Uterus (tissue), 4 donors: ENCODE measurements around the gene NETO2. TPM values are rescaled to one million over a fixed set of nuclear protein-coding genes. Genes with fewer than 3 reads are reported as not detected.

Source experiments
- DNase-seq, 2 donors: peaks; one replicate each; pipeline ENCODE4 v3.0.0-alpha.2; 2019 to 2020
- H3K27ac ChIP-seq, 2 donors: fragments of 200-600 bp; sonication (generic); 1 replicate in 1 of 2; 2 replicates in 1 of 2; pipeline ENCODE4 v1.5.1; 2016 to 2018
- H3K27me3 ChIP-seq, 2 donors: fragments of 200-600 bp; sonication (generic); one replicate each; pipeline ENCODE4 v1.5.1; 2018 to 2019; ENCODE audit warnings: control low read depth in 1 of 2
- H3K36me3 ChIP-seq, 2 donors: fragments of 200-600 bp; sonication (generic); one replicate each; pipeline ENCODE4 v1.5.1; 2019; ENCODE audit warnings: control low read depth in 1 of 2
- H3K4me1 ChIP-seq, 2 donors: fragments of 200-600 bp; sonication (generic); one replicate each; pipeline ENCODE4 v1.5.1; 2018 to 2019; ENCODE audit warnings: control low read depth in 1 of 2
- H3K4me3 ChIP-seq, 2 donors: fragments of 200-600 bp; sonication (generic); 1 replicate in 1 of 2; 2 replicates in 1 of 2; pipeline ENCODE4 v1.5.1; 2018 to 2019; ENCODE audit warnings: mild to moderate bottlenecking in 1 of 2
- H3K9me3 ChIP-seq, 2 donors: fragments of 200-600 bp; sonication (generic); one replicate each; pipeline ENCODE4 v1.5.1; 2019; ENCODE audit warnings: control low read depth in 1 of 2
- CTCF ChIP-seq, 4 experiments: fragments of 200-600 bp in 2 of 4; fragments of 450-650 bp in 2 of 4; sonication (generic) in 2 of 4; IDR thresholded peaks; one replicate each; pipeline ENCODE4 v1.5.1; 2016 to 2019; ENCODE audit warnings: antibody characterized with exemption in 4 of 4, mild to moderate bottlenecking in 2 of 4, moderate library complexity in 1 of 4
- POLR2A ChIP-seq, 2 donors: fragments of 450-650 bp; IDR thresholded peaks; one replicate each; pipeline ENCODE4 v1.6.1; 2016; ENCODE audit warnings: antibody characterized with exemption in 2 of 2, mild to moderate bottlenecking in 1 of 2, moderate library complexity in 1 of 2
- intact Hi-C: fragments of 100-400 bp; cut with DNase I; formaldehyde crosslinking; loops from one replicate; pipeline ENCODE4 v1.15.1; 2023; ENCODE audit warnings: low total_unique reads
- total RNA-seq, 4 donors: library from RNA; depleted of rRNA in 3 of 4; stranded (reverse); fragments of >200 nt in 3 of 4; gene quantifications; one replicate each; pipeline versions ENCODE4 v1.1.0 to v1.2.4, GENCODE V29; 2014 to 2023
- donor health status: DM: yes; HTN: yes; CAD: no.

The NETO2 gene
- total RNA-seq, 4 donors from 2014 or later: 0.55 to 14.3 (median 5.0) TPM

GRCh38 chr16:47150067-47150466 lies 6.3 kb upstream of the NETO2 start:
- Histone ChIP-seq H3K4me3 (no peak overlapping the region), H3K36me3 (no peaks in the 10 kb centered on the region), H3K9me3 (peaks cover 0 to 5% of the 10 kb centered on the region in 2 donors), H3K27ac (no peak overlapping the region), H3K27me3 (no peaks in the 10 kb centered on the region), H3K4me1 (no peaks in the 10 kb centered on the region)
- TF ChIP-seq CTCF (IDR thresholded peaks at IDR 0.05) (no peak), POLR2A (IDR thresholded peaks at IDR 0.05) (no peak)
- intact Hi-C loops: no loop called here
- DNase-seq: no peak

- TF ChIP-seq CTCF (IDR thresholded peaks at IDR 0.05) (no peak), POLR2A (IDR thresholded peaks at IDR 0.05) (no peak)
- intact Hi-C loops: no loop called here
- Histone ChIP-seq H3K9me3 (no peaks in the 10 kb centered on the region), H3K27ac (no peak overlapping the region), H3K27me3 (peaks cover 0 to 5% of the 10 kb centered on the region in 2 donors), H3K4me1 (peaks cover 0 to 11% of the 10 kb centered on the region in 2 donors), H3K4me3 (peak overlapping the region in 1 of 2 donors; percentile 34), H3K36me3 (no peaks in the 10 kb centered on the region)
- no peak for DNase-seq
Observed at GRCh38 chr16:47144559-47144877, 773 bp upstream of the NETO2 start.

GRCh38 chr16:47142821-47143676 lies 696 bp downstream of the NETO2 start:
- Histone ChIP-seq H3K9me3 (no peaks in the 10 kb centered on the region), H3K4me1 (peaks cover 0 to 11% of the 10 kb centered on the region in 2 donors), H3K27ac (no peak overlapping the region), H3K27me3 (peaks cover 0 to 5% of the 10 kb centered on the region in 2 donors), H3K4me3 (peak overlapping the region in 1 of 2 donors; percentile 34), H3K36me3 (no peaks in the 10 kb centered on the region)
- DNase-seq: peak in 1 of 2 donors; percentile 16
- no peak for TF ChIP-seq POLR2A (IDR thresholded peaks at IDR 0.05)
- TF ChIP-seq CTCF (IDR thresholded peaks at IDR 0.05): peak in 2 of 4 experiments; percentile 21 to 22
- intact Hi-C loops: no loop called here

- Histone ChIP-seq H3K4me1 (peaks cover 0 to 11% of the 10 kb centered on the region in 2 donors), H3K27me3 (peaks cover 0 to 5% of the 10 kb centered on the region in 2 donors), H3K4me3 (peak overlapping the region in 1 of 2 donors; percentile 34), H3K9me3 (no peaks in the 10 kb centered on the region), H3K36me3 (no peaks in the 10 kb centered on the region), H3K27ac (no peak overlapping the region)
- DNase-seq: no peak
- no peak for TF ChIP-seq POLR2A (IDR thresholded peaks at IDR 0.05)
- TF ChIP-seq CTCF (IDR thresholded peaks at IDR 0.05): no peak
- intact Hi-C loops: no loop called here
Observed at GRCh38 chr16:47142486-47142820, 1.3 kb downstream of the NETO2 start.

GRCh38 chr16:47141773-47142485 lies 1.8 kb downstream of the NETO2 start:
- Histone ChIP-seq H3K9me3 (no peaks in the 10 kb centered on the region), H3K4me1 (peaks cover 0 to 11% of the 10 kb centered on the region in 2 donors), H3K27ac (no peak overlapping the region), H3K36me3 (no peaks in the 10 kb centered on the region), H3K27me3 (peaks cover 0 to 5% of the 10 kb centered on the region in 2 donors), H3K4me3 (peak overlapping the region; percentile 10 to 21)
- peak; percentile 48 to 60 for DNase-seq
- intact Hi-C loops: no loop called here
- TF ChIP-seq CTCF (IDR thresholded peaks at IDR 0.05) (peak; percentile 64 to 80 (median 76)), POLR2A (IDR thresholded peaks at IDR 0.05) (no peak)
